Endothelial cell of umbilical vein (primary cell): ENCODE data around the gene LMTK3. TPM values are rescaled to one million over a fixed set of nuclear protein-coding genes. Genes with fewer than 3 reads are reported as not detected.
A peak's percentile ranks its signal among the peaks of the same experiment; 100 is the strongest.

Source experiments
- BruUV-seq: library from RNA; stranded (reverse); fragments of 400-500 nt; replicated peaks from 2 replicates; lab custom pipeline; 2021; lab: Mats Ljungman, UMichigan
- CTCF ChIA-PET: fragments of 300-600, 350-600 bp; sonication (Branson Sonifier 250); formaldehyde crosslinking; loops from one replicate; lab custom pipeline; 2021; ENCODE audit warnings: antibody characterized with exemption, inconsistent platforms; lab: Charles Lee
- POLR2A ChIA-PET: fragments of 300-600, 350-600 bp; sonication (Branson Sonifier 250); formaldehyde crosslinking; loops from one replicate; lab custom pipeline; 2021; ENCODE audit warnings: antibody characterized with exemption, inconsistent platforms; lab: Charles Lee
- DNase-seq: peaks from one replicate; pipeline ENCODE4 v3.0.0-alpha.2; 2011; ENCODE audit warnings: low read depth, low spot score
- FAIRE-seq: peaks from 2 replicates; lab custom pipeline; 2011; peaks lifted over from hg19 to GRCh38; lab: Jason Lieb, UNC
- H2AFZ ChIP-seq: 2 replicates; pipeline ENCODE4 v1.6.0; 2012; ENCODE audit warnings: low read depth, low read length, control low read depth, inconsistent platforms
- H3K27ac ChIP-seq: 2 replicates; pipeline ENCODE4 v1.5.1; 2011; ENCODE audit warnings: low read depth, mild to moderate bottlenecking, control low read depth, low read length, moderate library complexity; ENCODE audit not compliant: insufficient read depth
- H3K27me3 ChIP-seq, 2 experiments: 2 replicates each; pipeline versions ENCODE4 v1.6.0 to v1.6.1; 2011; ENCODE audit warnings: low read length in 2 of 2, mixed read lengths in 1 of 2; ENCODE audit not compliant: control insufficient read depth in 2 of 2, insufficient read depth in 2 of 2
- H3K36me3 ChIP-seq, 2 experiments: 2 replicates in 1 of 2; 3 replicates in 1 of 2; pipeline ENCODE4 v1.5.1; 2011; ENCODE audit warnings: low read length in 2 of 2, mild to moderate bottlenecking in 1 of 2, moderate library complexity in 1 of 2; ENCODE audit not compliant: control insufficient read depth in 2 of 2, insufficient read depth in 2 of 2; ENCODE audit errors: extremely low read depth in 1 of 2
- H3K4me1 ChIP-seq: 3 replicates; pipeline ENCODE4 v1.5.1; 2011; ENCODE audit warnings: mild to moderate bottlenecking, low read length; ENCODE audit not compliant: control insufficient read depth, insufficient read depth; ENCODE audit errors: extremely low read depth
- H3K4me2 ChIP-seq: 2 replicates; pipeline ENCODE4 v1.6.1; 2011; ENCODE audit warnings: low read length, control low read depth, mixed read lengths; ENCODE audit not compliant: insufficient read depth
- H3K4me3 ChIP-seq, 3 experiments: fragments of 200-600 bp in 1 of 3; sonication (generic), shearing (Covaris generic) in 1 of 3; replicated peaks in 1 of 3; 2 replicates each; pipeline ENCODE4 v1.5.1; 2011 to 2016; ENCODE audit warnings: control low read depth in 3 of 3, low read length in 3 of 3, mild to moderate bottlenecking in 2 of 3, inconsistent platforms in 1 of 3, low read depth in 1 of 3, moderate library complexity in 1 of 3; ENCODE audit not compliant: insufficient read depth in 1 of 3
- H3K79me2 ChIP-seq: 2 replicates; pipeline ENCODE4 v1.6.0; 2012; ENCODE audit warnings: low read length, inconsistent platforms; ENCODE audit not compliant: control insufficient read depth, insufficient read depth
- H3K9ac ChIP-seq: replicated peaks from 2 replicates; pipeline ENCODE3; 2011; ENCODE audit warnings: low read length, control low read depth; ENCODE audit not compliant: insufficient read depth; ENCODE audit errors: extremely low read depth
- H3K9me1 ChIP-seq: replicated peaks from 3 replicates; pipeline ENCODE4 v1.6.0; 2011; ENCODE audit warnings: mild to moderate bottlenecking, low read length; ENCODE audit not compliant: control insufficient read depth, insufficient read depth; ENCODE audit errors: extremely low read depth
- H3K9me3 ChIP-seq: replicated peaks from 2 replicates; pipeline ENCODE4 v1.5.1; 2012; ENCODE audit warnings: low read length, inconsistent platforms; ENCODE audit not compliant: control insufficient read depth, insufficient read depth
- H4K20me1 ChIP-seq: replicated peaks from 2 replicates; pipeline ENCODE3; 2011; ENCODE audit warnings: mild to moderate bottlenecking, low read length; ENCODE audit not compliant: control insufficient read depth, insufficient read depth; ENCODE audit errors: extremely low read depth
- GATA2 ChIP-seq: IDR thresholded peaks from 2 replicates; pipeline ENCODE4 v1.7.0; 2011; ENCODE audit warnings: low read depth, mild to moderate bottlenecking, moderate library complexity, mixed read lengths, low read length; ENCODE audit not compliant: insufficient read length, insufficient read depth
- MAX ChIP-seq: IDR thresholded peaks from 2 replicates; pipeline ENCODE4 v1.6.1; 2011; ENCODE audit not compliant: insufficient read depth, insufficient read length
- MYC ChIP-seq: IDR thresholded peaks from one replicate; pipeline ENCODE4 v1.6.1; 2011; ENCODE audit warnings: mild to moderate bottlenecking, low read depth, low read length
- POLR2AphosphoS5 ChIP-seq: IDR thresholded peaks from 2 replicates; pipeline ENCODE4 v1.6.1; 2012; ENCODE audit warnings: low read depth, mild to moderate bottlenecking, control low read depth, low read length, moderate library complexity; ENCODE audit not compliant: insufficient read depth
- dilution Hi-C: fragments of 300-500 bp; cut with MboI; formaldehyde crosslinking; loops from one replicate; pipeline ENCODE4 v1.15.0; 2019; ENCODE audit warnings: low sequenced_read_pairs; ENCODE audit not compliant: extremely low pct_ligation_motif_present
- intact Hi-C: fragments of 100-400 bp; cut with micrococcal nuclease; formaldehyde crosslinking; loops from one replicate; pipeline ENCODE4 v1.10.0; 2022
- polyA plus RNA-seq, 4 experiments: library from polyadenylated mRNA; depleted of rRNA in 3 of 4; stranded (reverse) in 3 of 4; unstranded in 1 of 4; fragments of >200 nt; gene quantifications; 2 replicates each; pipeline versions ENCODE4 v1.2.1 to v1.2.3, GENCODE V29; 2011 to 2012; ENCODE audit warnings: missing spikeins in 1 of 4
- total RNA-seq: library from RNA; stranded (reverse); gene quantifications from 2 replicates; pipeline ENCODE4 v1.2.3, GENCODE V29; 2021

LMTK3 gene
- total and polyA plus RNA-seq, 2 donors (not counting 3 experiments of a cell fraction or from before 2014, with no cell fraction given): 0.11 to 0.14 TPM

GRCh38 chr19:48554385-48555091, 42.9 kb upstream of the LMTK3 start:
- H4K20me1 ChIP-seq: no peaks in the 10 kb centered on the region
- H3K9ac ChIP-seq: no peak overlapping the region
- TF ChIP-seq MAX: no peak
- no peak for TF ChIP-seq MYC
- H3K79me2 ChIP-seq: no peaks in the 10 kb centered on the region
- no peak for FAIRE-seq
- DNase-seq: no peak
- dilution Hi-C loops: no loop called here
- no TSS peak for BruUV-seq
- H3K4me1 ChIP-seq: peaks cover 5% of the 10 kb centered on the region
- ChIA-PET POLR2A (no interaction called here), CTCF (interaction anchor here (0.9 to 3.1 kb wide), 2 partner anchors 49 kb away, joined by 4 to 11 read pairs; no protein-coding TSS in a partner anchor)
- intact Hi-C loops: no loop called here
- no peak overlapping the region for H3K4me3 ChIP-seq
- H3K9me3 ChIP-seq: no peaks in the 10 kb centered on the region
- H3K36me3 ChIP-seq: no peaks in the 10 kb centered on the region
- no peak overlapping the region for H3K27ac ChIP-seq
- no peak overlapping the region for H2AFZ ChIP-seq
- H3K27me3 ChIP-seq: no peaks in the 10 kb centered on the region
- H3K4me2 ChIP-seq: no peak overlapping the region
- no peaks in the 10 kb centered on the region for H3K9me1 ChIP-seq

GRCh38 chr19:48553676-48554384, 42.2 kb upstream of the LMTK3 start:
- no peaks in the 10 kb centered on the region for H3K9me3 ChIP-seq
- CTCF ChIA-PET: interaction anchor here (0.7 to 1.0 kb wide), 4 partner anchors 15 to 234 kb away, joined by 3 to 4 read pairs (median 4); no protein-coding TSS in a partner anchor
- no TSS peak for BruUV-seq
- H3K4me3 ChIP-seq: no peak overlapping the region
- H4K20me1 ChIP-seq: no peaks in the 10 kb centered on the region
- H3K27me3 ChIP-seq: no peaks in the 10 kb centered on the region
- FAIRE-seq (peak; percentile 28), DNase-seq (peak; percentile 38)
- H3K9me1 ChIP-seq: no peaks in the 10 kb centered on the region
- no peak overlapping the region for H3K9ac ChIP-seq
- TF ChIP-seq MAX (no peak), MYC (no peak), POLR2AphosphoS5 (no peak), GATA2 (peak; percentile 66)
- no peak overlapping the region for H2AFZ ChIP-seq
- no peaks in the 10 kb centered on the region for H3K36me3 ChIP-seq
- no peaks in the 10 kb centered on the region for H3K79me2 ChIP-seq
- intact Hi-C loops: no loop called here
- POLR2A ChIA-PET: no interaction called here
- dilution Hi-C loops: no loop called here
- peaks cover 5% of the 10 kb centered on the region for H3K4me1 ChIP-seq
- no peak overlapping the region for H3K4me2 ChIP-seq
- H3K27ac ChIP-seq: no peak overlapping the region
